ENCODE results near the gene CCND2.
"Not testable (repeated sequence)": the region's sequence is repeated elsewhere in the genome, so short reads cannot be mapped to it uniquely, and the experiment has no call there.

Gene CCND2

GRCh38 chr12:4242595-4242994, 31.0 kb upstream of the CCND2 start:
- Histone ChIP-seq H3K36me3 (ENCODE audit: control insufficient read depth, insufficient read depth, low read length, severe bottlenecking) (no peaks in the 10 kb centered on the region), H3K4me1 (ENCODE audit: control insufficient read depth, insufficient read depth, low read length) (no peaks in the 10 kb centered on the region), H3K4me3 (ENCODE audit: low read length) (no peak overlapping the region), H3K9ac (ENCODE audit: low read length) (no peak overlapping the region), H3K27me3 (replicated peaks; ENCODE audit: control insufficient read depth, insufficient read depth, low read length) (peaks cover 4% of the 10 kb centered on the region), H3K9me3 (ENCODE audit: control insufficient read depth, low read length) (peaks cover 10% of the 10 kb centered on the region)
- DNase-seq (ENCODE audit: low read depth): no peak

- no peak for DNase-seq (ENCODE audit: low read depth)
- Histone ChIP-seq H3K9me3 (ENCODE audit: control insufficient read depth, low read length) (peaks cover 8% of the 10 kb centered on the region), H3K27me3 (replicated peaks; ENCODE audit: control insufficient read depth, insufficient read depth, low read length) (peaks cover 4% of the 10 kb centered on the region)
Observed at GRCh38 chr12:4243091-4243490, 30.5 kb upstream of the CCND2 start.

GRCh38 chr12:4243491-4244100, 30.0 kb upstream of the CCND2 start:
- not testable (repeated sequence) for H3K4me1 ChIP-seq (ENCODE audit: control insufficient read depth, insufficient read depth, low read length); H3K9ac ChIP-seq (ENCODE audit: low read length); H3K36me3 ChIP-seq (ENCODE audit: control insufficient read depth, insufficient read depth, low read length, severe bottlenecking); DNase-seq (ENCODE audit: low read depth); H3K4me3 ChIP-seq (ENCODE audit: low read length); H3K9me3 ChIP-seq (ENCODE audit: control insufficient read depth, low read length); H3K27me3 ChIP-seq (replicated peaks; ENCODE audit: control insufficient read depth, insufficient read depth, low read length)

More at GRCh38 chr12:4243091-4243490, 30.5 kb upstream of the CCND2 start:
- Histone ChIP-seq H3K4me1 (ENCODE audit: control insufficient read depth, insufficient read depth, low read length) (no peaks in the 10 kb centered on the region), H3K36me3 (ENCODE audit: control insufficient read depth, insufficient read depth, low read length, severe bottlenecking) (no peaks in the 10 kb centered on the region), H3K4me3 (ENCODE audit: low read length) (no peak overlapping the region), H3K9ac (ENCODE audit: low read length) (no peak overlapping the region)

GRCh38 chr12:4244868-4245267, 28.7 kb upstream of the CCND2 start:
- H3K4me1 ChIP-seq (ENCODE audit: control insufficient read depth, insufficient read depth, low read length): no peaks in the 10 kb centered on the region
- no peak overlapping the region for H3K9ac ChIP-seq (ENCODE audit: low read length)
- no peaks in the 10 kb centered on the region for H3K36me3 ChIP-seq (ENCODE audit: control insufficient read depth, insufficient read depth, low read length, severe bottlenecking)
- DNase-seq (ENCODE audit: low read depth): no peak
- H3K27me3 ChIP-seq (replicated peaks; ENCODE audit: control insufficient read depth, insufficient read depth, low read length): peaks cover 4% of the 10 kb centered on the region
- H3K4me3 ChIP-seq (ENCODE audit: low read length): no peak overlapping the region
- no peaks in the 10 kb centered on the region for H3K9me3 ChIP-seq (ENCODE audit: control insufficient read depth, low read length)

GRCh38 chr12:4245446-4245845, 28.1 kb upstream of the CCND2 start:
- Histone ChIP-seq H3K4me1 (ENCODE audit: control insufficient read depth, insufficient read depth, low read length) (no peaks in the 10 kb centered on the region), H3K4me3 (ENCODE audit: low read length) (no peak overlapping the region), H3K9ac (ENCODE audit: low read length) (no peak overlapping the region), H3K27me3 (replicated peaks; ENCODE audit: control insufficient read depth, insufficient read depth, low read length) (peaks cover 9% of the 10 kb centered on the region), H3K36me3 (ENCODE audit: control insufficient read depth, insufficient read depth, low read length, severe bottlenecking) (no peaks in the 10 kb centered on the region), H3K9me3 (ENCODE audit: control insufficient read depth, low read length) (no peaks in the 10 kb centered on the region)
- DNase-seq (ENCODE audit: low read depth): no peak

- Histone ChIP-seq H3K36me3 (ENCODE audit: control insufficient read depth, insufficient read depth, low read length, severe bottlenecking) (no peaks in the 10 kb centered on the region), H3K27me3 (replicated peaks; ENCODE audit: control insufficient read depth, insufficient read depth, low read length) (peaks cover 15% of the 10 kb centered on the region), H3K9me3 (ENCODE audit: control insufficient read depth, low read length) (no peaks in the 10 kb centered on the region), H3K4me3 (ENCODE audit: low read length) (no peak overlapping the region), H3K9ac (ENCODE audit: low read length) (no peak overlapping the region), H3K4me1 (ENCODE audit: control insufficient read depth, insufficient read depth, low read length) (no peaks in the 10 kb centered on the region)
- no peak for DNase-seq (ENCODE audit: low read depth)
Observed at GRCh38 chr12:4246116-4246515, 27.4 kb upstream of the CCND2 start.

GRCh38 chr12:4250691-4251090, 22.9 kb upstream of the CCND2 start:
- no peak for DNase-seq (ENCODE audit: low read depth)
- Histone ChIP-seq H3K9me3 (ENCODE audit: control insufficient read depth, low read length) (no peaks in the 10 kb centered on the region), H3K4me3 (ENCODE audit: low read length) (no peak overlapping the region), H3K27me3 (replicated peaks; ENCODE audit: control insufficient read depth, insufficient read depth, low read length) (peaks cover 20% of the 10 kb centered on the region), H3K36me3 (ENCODE audit: control insufficient read depth, insufficient read depth, low read length, severe bottlenecking) (no peaks in the 10 kb centered on the region), H3K4me1 (ENCODE audit: control insufficient read depth, insufficient read depth, low read length) (no peaks in the 10 kb centered on the region), H3K9ac (ENCODE audit: low read length) (no peak overlapping the region)

- no peaks in the 10 kb centered on the region for H3K36me3 ChIP-seq (ENCODE audit: control insufficient read depth, insufficient read depth, low read length, severe bottlenecking)
- peaks cover 20% of the 10 kb centered on the region for H3K27me3 ChIP-seq (replicated peaks; ENCODE audit: control insufficient read depth, insufficient read depth, low read length)
- H3K9ac ChIP-seq (ENCODE audit: low read length): no peak overlapping the region
- no peaks in the 10 kb centered on the region for H3K9me3 ChIP-seq (ENCODE audit: control insufficient read depth, low read length)
- no peak overlapping the region for H3K4me3 ChIP-seq (ENCODE audit: low read length)
- no peaks in the 10 kb centered on the region for H3K4me1 ChIP-seq (ENCODE audit: control insufficient read depth, insufficient read depth, low read length)
- DNase-seq (ENCODE audit: low read depth): no peak
Observed at GRCh38 chr12:4251216-4251891, 22.2 kb upstream of the CCND2 start.

- Histone ChIP-seq H3K4me1 (ENCODE audit: control insufficient read depth, insufficient read depth, low read length) (no peaks in the 10 kb centered on the region), H3K36me3 (ENCODE audit: control insufficient read depth, insufficient read depth, low read length, severe bottlenecking) (no peaks in the 10 kb centered on the region), H3K27me3 (replicated peaks; ENCODE audit: control insufficient read depth, insufficient read depth, low read length) (peaks cover 20% of the 10 kb centered on the region), H3K9me3 (ENCODE audit: control insufficient read depth, low read length) (no peaks in the 10 kb centered on the region), H3K9ac (ENCODE audit: low read length) (no peak overlapping the region), H3K4me3 (ENCODE audit: low read length) (no peak overlapping the region)
- no peak for DNase-seq (ENCODE audit: low read depth)
Observed at GRCh38 chr12:4251967-4252366, 21.6 kb upstream of the CCND2 start.

- Histone ChIP-seq H3K36me3 (ENCODE audit: control insufficient read depth, insufficient read depth, low read length, severe bottlenecking) (no peaks in the 10 kb centered on the region), H3K4me1 (ENCODE audit: control insufficient read depth, insufficient read depth, low read length) (no peaks in the 10 kb centered on the region), H3K9ac (ENCODE audit: low read length) (no peak overlapping the region), H3K9me3 (ENCODE audit: control insufficient read depth, low read length) (peaks cover 4% of the 10 kb centered on the region), H3K27me3 (replicated peaks; ENCODE audit: control insufficient read depth, insufficient read depth, low read length) (peaks cover 20% of the 10 kb centered on the region), H3K4me3 (ENCODE audit: low read length) (no peak overlapping the region)
- no peak for DNase-seq (ENCODE audit: low read depth)
Observed at GRCh38 chr12:4252601-4253000, 21.0 kb upstream of the CCND2 start.

- Histone ChIP-seq H3K27me3 (replicated peaks; ENCODE audit: control insufficient read depth, insufficient read depth, low read length) (peaks cover 14% of the 10 kb centered on the region), H3K9me3 (ENCODE audit: control insufficient read depth, low read length) (peaks cover 20% of the 10 kb centered on the region), H3K36me3 (ENCODE audit: control insufficient read depth, insufficient read depth, low read length, severe bottlenecking) (no peaks in the 10 kb centered on the region), H3K4me1 (ENCODE audit: control insufficient read depth, insufficient read depth, low read length) (no peaks in the 10 kb centered on the region), H3K9ac (ENCODE audit: low read length) (no peak overlapping the region), H3K4me3 (ENCODE audit: low read length) (no peak overlapping the region)
- DNase-seq (ENCODE audit: low read depth): no peak
Observed at GRCh38 chr12:4256043-4256826, 17.3 kb upstream of the CCND2 start.
